Type B pancreatic cell (in vitro differentiated cells): Measurements from ENCODE around the gene ATP13A1. TPM values are rescaled to one million over a fixed set of nuclear protein-coding genes. Genes with fewer than 3 reads are reported as not detected.
"Not testable (repeated sequence)": the region's sequence is repeated elsewhere in the genome, so short reads cannot be mapped to it uniquely, and the experiment has no call there.

ENCODE experiments used
- DNase-seq: peaks from one replicate; pipeline ENCODE4 v3.0.0; 2021; ENCODE audit warnings: mixed read lengths; ENCODE audit not compliant: unreplicated experiment; ENCODE audit errors: extremely low spot score
- H3K27ac Mint-ChIP-seq: 2 replicates; pipeline ENCODE4 v1.8.0; 2021; ENCODE audit warnings: mild to moderate bottlenecking, mixed read lengths
- H3K27me3 Mint-ChIP-seq: 2 replicates; pipeline ENCODE4 v1.8.0; 2021; ENCODE audit warnings: mixed read lengths
- H3K36me3 Mint-ChIP-seq: 2 replicates; pipeline ENCODE4 v1.8.0; 2021; ENCODE audit warnings: mixed read lengths
- H3K4me1 Mint-ChIP-seq: one replicate; pipeline ENCODE4 v1.8.0; 2021; ENCODE audit warnings: mixed read lengths; ENCODE audit not compliant: unreplicated experiment
- H3K4me3 Mint-ChIP-seq: 2 replicates; pipeline ENCODE4 v1.8.0; 2021; ENCODE audit warnings: mild to moderate bottlenecking, mixed read lengths
- H3K9me3 Mint-ChIP-seq: 2 replicates; pipeline ENCODE4 v1.8.0; 2021; ENCODE audit warnings: mixed read lengths
- CTCF ChIP-seq: fragments of 200-600 bp; sonication (generic); conservative IDR thresholded peaks from 2 replicates; pipeline ENCODE4 v1.5.0; 2021; ENCODE audit warnings: antibody characterized with exemption, mild to moderate bottlenecking
- total RNA-seq: library from RNA; stranded (reverse); gene quantifications from 2 replicates; pipeline ENCODE4 v1.2.1, GENCODE V29; 2021; ENCODE audit warnings: low replicate concordance

Gene ATP13A1
- total RNA-seq, 1 donor from 2014 or later: 85.7 TPM

- H3K4me1 Mint-ChIP-seq: peaks cover 10% of the 10 kb centered on the region
- no peaks in the 10 kb centered on the region for H3K27me3 Mint-ChIP-seq
- H3K4me3 Mint-ChIP-seq: no peak overlapping the region
- H3K27ac Mint-ChIP-seq: peak overlapping the region; percentile 86
- no peaks in the 10 kb centered on the region for H3K9me3 Mint-ChIP-seq
- peaks cover 6% of the 10 kb centered on the region for H3K36me3 Mint-ChIP-seq
- TF ChIP-seq CTCF: no peak
- no peak for DNase-seq
Observed at GRCh38 chr19:19606021-19606420, 57.5 kb downstream of the ATP13A1 start.

- H3K36me3 Mint-ChIP-seq: peaks cover 4% of the 10 kb centered on the region
- no peak for TF ChIP-seq CTCF
- peaks cover 4% of the 10 kb centered on the region for H3K4me1 Mint-ChIP-seq
- no peaks in the 10 kb centered on the region for H3K9me3 Mint-ChIP-seq
- H3K27me3 Mint-ChIP-seq: no peaks in the 10 kb centered on the region
- no peak overlapping the region for H3K27ac Mint-ChIP-seq
- no peak for DNase-seq
- no peak overlapping the region for H3K4me3 Mint-ChIP-seq
Observed at GRCh38 chr19:19602713-19603324, 60.7 kb downstream of the ATP13A1 start.

- no peaks in the 10 kb centered on the region for H3K9me3 Mint-ChIP-seq
- peaks cover 4% of the 10 kb centered on the region for H3K36me3 Mint-ChIP-seq
- peaks cover 4% of the 10 kb centered on the region for H3K4me1 Mint-ChIP-seq
- TF ChIP-seq CTCF: no peak
- H3K27me3 Mint-ChIP-seq: no peaks in the 10 kb centered on the region
- H3K4me3 Mint-ChIP-seq: no peak overlapping the region
- no peak overlapping the region for H3K27ac Mint-ChIP-seq
- DNase-seq: no peak
Observed at GRCh38 chr19:19602136-19602712, 61.3 kb downstream of the ATP13A1 start.

GRCh38 chr19:19600793-19601330 is 62.6 kb downstream of the ATP13A1 start:
- H3K27me3 Mint-ChIP-seq: no peaks in the 10 kb centered on the region
- no peaks in the 10 kb centered on the region for H3K4me1 Mint-ChIP-seq
- no peak overlapping the region for H3K27ac Mint-ChIP-seq
- H3K4me3 Mint-ChIP-seq: no peak overlapping the region
- no peaks in the 10 kb centered on the region for H3K9me3 Mint-ChIP-seq
- H3K36me3 Mint-ChIP-seq: no peaks in the 10 kb centered on the region
- DNase-seq: no peak
- no peak for TF ChIP-seq CTCF

- not testable (repeated sequence) for DNase-seq, H3K4me1 Mint-ChIP-seq, H3K36me3 Mint-ChIP-seq, H3K27ac Mint-ChIP-seq, H3K27me3 Mint-ChIP-seq, H3K9me3 Mint-ChIP-seq, H3K4me3 Mint-ChIP-seq
Observed at GRCh38 chr19:19598728-19599451, 64.6 kb downstream of the ATP13A1 start.

- Mint-ChIP-seq H3K4me3 (no peak overlapping the region), H3K9me3 (no peaks in the 10 kb centered on the region), H3K4me1 (peaks cover 4% of the 10 kb centered on the region), H3K36me3 (no peaks in the 10 kb centered on the region), H3K27ac (no peak overlapping the region), H3K27me3 (no peaks in the 10 kb centered on the region)
- DNase-seq: no peak
- TF ChIP-seq CTCF: no peak
Observed at GRCh38 chr19:19597809-19598306, 65.6 kb downstream of the ATP13A1 start.
